GM12878 (cell line): ENCODE results near the gene PYHIN1. TPM values are rescaled to one million over a fixed set of nuclear protein-coding genes. Genes with fewer than 3 reads are reported as not detected.

Source experiments
- ATAC-seq: fragments of 200-7000 bp; cut with Tn5 transposase; 3 replicates; pipeline ENCODE4 v1.9.1; 2020; ENCODE audit warnings: mild to moderate bottlenecking, moderate library complexity
- BruUV-seq: library from RNA; stranded (reverse); fragments of 400-500 nt; replicated peaks from 2 replicates; lab custom pipeline; 2021; lab: Mats Ljungman, UMichigan
- CTCF ChIA-PET: fragments of 300-600 bp; sonication (Branson Sonifier 250); formaldehyde crosslinking; extraction: SDS; loops from one replicate; lab custom pipeline; 2021; ENCODE audit warnings: inconsistent platforms; lab: Yijun Ruan, JAX
- POLR2A ChIA-PET: fragments of 350-600 bp; formaldehyde crosslinking; extraction: SDS; loops from one replicate; lab custom pipeline; 2021; ENCODE audit warnings: inconsistent platforms; lab: Charles Lee
- RAD21 ChIA-PET: fragments of 300-600 bp; sonication (Branson Sonifier 250); formaldehyde crosslinking; loops from one replicate; lab custom pipeline; 2023; ENCODE audit warnings: antibody characterized with exemption; ENCODE audit not compliant: unreplicated experiment; lab: Charles Lee
- SMC1A ChIA-PET: fragments of 300-600 bp; sonication (Branson Sonifier 250); formaldehyde crosslinking; loops from one replicate; lab custom pipeline; 2023; ENCODE audit not compliant: unreplicated experiment, uncharacterized antibody; lab: Charles Lee
- DNase-seq: peaks from one replicate; pipeline ENCODE4 v3.0.0-alpha.2; 2011; ENCODE audit warnings: low read depth, low spot score
- FAIRE-seq: peaks from 3 replicates; lab custom pipeline; 2011; peaks lifted over from hg19 to GRCh38; lab: Jason Lieb, UNC
- H2AFZ ChIP-seq: 2 replicates; pipeline ENCODE4 v1.6.0; 2011; ENCODE audit warnings: low read depth, low read length, control low read depth; ENCODE audit not compliant: control insufficient read depth
- H3K27ac ChIP-seq: 2 replicates; pipeline ENCODE4 v1.5.1; 2011; ENCODE audit warnings: control low read depth; ENCODE audit not compliant: control insufficient read depth, insufficient read depth
- H3K27me3 ChIP-seq, 2 experiments: replicated peaks in 1 of 2; 2 replicates each; pipeline versions ENCODE4 v1.6.0 to v1.6.1; 2011; ENCODE audit warnings: low read length in 1 of 2; ENCODE audit not compliant: control insufficient read depth in 2 of 2, insufficient read depth in 2 of 2
- H3K36me3 ChIP-seq, 2 experiments: 2 replicates each; pipeline ENCODE4 v1.5.1; 2011; ENCODE audit warnings: low read length in 1 of 2; ENCODE audit not compliant: control insufficient read depth in 2 of 2, insufficient read depth in 2 of 2
- H3K4me1 ChIP-seq: 2 replicates; pipeline ENCODE4 v1.6.1; 2011; ENCODE audit warnings: mild to moderate bottlenecking, low read length, moderate library complexity, mixed read lengths; ENCODE audit not compliant: control insufficient read depth, insufficient read depth
- H3K4me2 ChIP-seq: 2 replicates; pipeline ENCODE4 v1.6.0; 2011; ENCODE audit warnings: control low read depth; ENCODE audit not compliant: control insufficient read depth, insufficient read depth
- H3K4me3 ChIP-seq: fragments of 200-600 bp; sonication (generic); 2 replicates; pipeline ENCODE4 v1.5.1; 2016
- H3K79me2 ChIP-seq: 2 replicates; pipeline ENCODE4 v1.6.0; 2011; ENCODE audit warnings: low read length; ENCODE audit not compliant: control insufficient read depth, insufficient read depth
- H3K9ac ChIP-seq: 2 replicates; pipeline ENCODE4 v1.8.0; 2011; ENCODE audit warnings: low read length, control low read depth, mixed read lengths; ENCODE audit not compliant: control insufficient read depth, insufficient read depth
- H3K9me3 ChIP-seq: replicated peaks from 3 replicates; pipeline ENCODE4 v1.5.1; 2011; ENCODE audit warnings: mild to moderate bottlenecking, low read length; ENCODE audit not compliant: control insufficient read depth, insufficient read depth
- H4K20me1 ChIP-seq: 2 replicates; pipeline ENCODE4 v1.6.0; 2011; ENCODE audit not compliant: control insufficient read depth, insufficient read depth
- BCLAF1 ChIP-seq: fragments of 450-650 bp; IDR thresholded peaks from 2 replicates; pipeline ENCODE4 v1.6.1; 2017; ENCODE audit warnings: antibody characterized with exemption, mild to moderate bottlenecking, moderate library complexity
- BRCA1 ChIP-seq: IDR thresholded peaks from 2 replicates; pipeline ENCODE4 v1.6.1; 2011; ENCODE audit warnings: low read depth, low read length, improper control_type of control experiment
- EP300 ChIP-seq, 2 experiments: fragments of 150-350 bp in 1 of 2; IDR thresholded peaks; 2 replicates each; pipeline ENCODE4 v1.6.1; 2011 to 2012; ENCODE audit warnings: low read depth in 2 of 2, low read length in 2 of 2, borderline replicate concordance in 1 of 2, improper control_type of control experiment in 1 of 2, inconsistent platforms in 1 of 2; ENCODE audit not compliant: control insufficient read depth in 1 of 2
- HCFC1 ChIP-seq: fragments of 150-350 bp; IDR thresholded peaks from 2 replicates; pipeline ENCODE4 v1.6.1; 2014; ENCODE audit warnings: low read length
- MYB ChIP-seq: fragments of 150-350 bp; IDR thresholded peaks from 2 replicates; pipeline ENCODE4 v1.6.1; 2014; ENCODE audit warnings: mild to moderate bottlenecking, low read depth, low read length, borderline replicate concordance
- PAX8 ChIP-seq: fragments of 450-650 bp; IDR thresholded peaks from 2 replicates; pipeline ENCODE4 v1.6.1; 2017; ENCODE audit warnings: mild to moderate bottlenecking, moderate library complexity
- SMAD1 ChIP-seq: fragments of 450-650 bp; IDR thresholded peaks from 2 replicates; pipeline ENCODE4 v1.6.1; 2018; ENCODE audit warnings: mild to moderate bottlenecking, low read depth; ENCODE audit not compliant: partially characterized antibody
- YBX1 ChIP-seq: fragments of 450-650 bp; IDR thresholded peaks from 2 replicates; pipeline ENCODE4 v1.6.1; 2016; ENCODE audit warnings: antibody characterized with exemption
- WGBS: methylation state at CpG from one replicate; pipeline ENCODE4 v1.1.6; 2016; ENCODE audit warnings: low lambda C conversion rate; ENCODE audit not compliant: insufficient replicate concordance, insufficient coverage; ENCODE audit errors: missing lambda C conversion rate; 5-methylcytosine and 5-hydroxymethylcytosine counted together
- in situ Hi-C: fragments of 300-500 bp; cut with MboI; formaldehyde crosslinking; loops from 9 replicates; pipeline ENCODE4 v1.14.3; 2018; ENCODE audit warnings: mixed read lengths
- intact Hi-C: fragments of 100-400 bp; cut with micrococcal nuclease; formaldehyde crosslinking; loops from one replicate; pipeline ENCODE4 v1.14.2; 2022; ENCODE audit not compliant: unreplicated experiment
- polyA plus RNA-seq, 11 experiments: library from polyadenylated mRNA; depleted of rRNA in 4 of 11; unstranded in 6 of 11; stranded (reverse) in 5 of 11; fragments of >200 nt; fragmentation: Nextera tagmentation in 4 of 11; fragmentation: Illumina TruSeq in 1 of 11; extraction: Ambion mirVana in 4 of 11; extraction: Trizol in 1 of 11; gene quantifications; 1 replicate in 1 of 11; 2 replicates in 10 of 11; pipeline versions ENCODE4 v1.2.1 to v1.2.3, GENCODE V29; 2011 to 2016; ENCODE audit warnings: inconsistent platforms in 2 of 11, missing spikeins in 2 of 11, low read depth in 1 of 11
- total RNA-seq, 4 experiments: library from RNA; depleted of rRNA in 3 of 4; stranded (reverse); fragments of >200 nt in 3 of 4; fragmentation: Illumina TruSeq in 1 of 4; extraction: Trizol in 1 of 4; gene quantifications; 2 replicates each; pipeline versions ENCODE4 v1.2.1 to v1.2.3, GENCODE V29; 2013 to 2021

The PYHIN1 gene
- total and polyA plus RNA-seq, 10 of the 15 experiments (the other 5 are each of a cell fraction or from before 2014, with no cell fraction given): 0.19 to 7.2 (median 0.38) TPM

- TF ChIP-seq SMAD1: no peak
Measured at GRCh38 chr1:158979229-158979628, 47.9 kb downstream of the PYHIN1 start (continued).

- TF ChIP-seq MYB: no peak
- ATAC-seq: no peak
- Histone ChIP-seq H4K20me1 (no peaks in the 10 kb centered on the region), H3K9ac (no peak overlapping the region), H3K36me3 (no peaks in the 10 kb centered on the region), H3K27ac (no peak overlapping the region), H3K79me2 (no peaks in the 10 kb centered on the region), H3K9me3 (peaks cover 2% of the 10 kb centered on the region; the same call in 1 of the 3 replicates), H3K4me1 (no peaks in the 10 kb centered on the region), H2AFZ (no peak overlapping the region), H3K4me3 (no peak overlapping the region), H3K27me3 (no peaks in the 10 kb centered on the region), H3K4me2 (no peak overlapping the region)
- no peak for FAIRE-seq
- CTCF ChIA-PET: no interaction called here
- POLR2A ChIA-PET: no interaction called here
- intact Hi-C loops (no loop called here), in situ Hi-C loops (loop anchor here (5.0 kb wide), 1 partner anchor 51 kb away; the partner anchor contains the start of gene PYHIN1)
- BruUV-seq: no TSS peak
- WGBS: 53% methylated on average over 2 of the region's 2 CpGs
- SMC1A ChIA-PET: interaction anchor here (2.1 kb wide), 1 partner anchor 15 kb away, joined by 7 read pairs; no protein-coding TSS in a partner anchor
- DNase-seq: no peak
- RAD21 ChIA-PET: no interaction called here
Measured at GRCh38 chr1:158983235-158983634, 51.9 kb downstream of the PYHIN1 start.

- no peaks in the 10 kb centered on the region for H3K27me3 ChIP-seq
- BruUV-seq: no TSS peak
- no peak overlapping the region for H3K9ac ChIP-seq
- H3K4me3 ChIP-seq: no peak overlapping the region
- intact Hi-C loops: no loop called here
- CTCF ChIA-PET: interaction anchor here (2.2 kb wide), 1 partner anchor 9 kb away, joined by 5 read pairs; no protein-coding TSS in a partner anchor
- no peak for ATAC-seq
- DNase-seq: no peak
- no peak overlapping the region for H2AFZ ChIP-seq
- peaks cover 2% of the 10 kb centered on the region; the same call in 1 of the 3 replicates for H3K9me3 ChIP-seq
- H3K79me2 ChIP-seq: no peaks in the 10 kb centered on the region
- TF ChIP-seq BRCA1 (no peak), BCLAF1 (no peak), EP300 (IDR thresholded peaks at IDR 0.05; ENCODE audit: borderline replicate concordance in 1 of 2, control insufficient read depth in 1 of 2, low read depth in 2 of 2, low read length in 2 of 2) (no peak), YBX1 (no peak), PAX8 (no peak), HCFC1 (no peak)
- TF ChIP-seq, all 136 proteins: peak for 0
- Histone ChIP-seq H3K4me1 (no peaks in the 10 kb centered on the region), H3K27ac (no peak overlapping the region), H3K4me2 (no peak overlapping the region), H3K36me3 (no peaks in the 10 kb centered on the region), H4K20me1 (no peaks in the 10 kb centered on the region)
- in situ Hi-C loops: loop anchor here (5.0 kb wide), 1 partner anchor 52 kb away; the partner anchor contains the start of gene PYHIN1
- POLR2A ChIA-PET: no interaction called here
- SMC1A ChIA-PET: interaction anchor here (2.1 to 2.2 kb wide), 2 partner anchors 14 kb away, joined by 7 to 9 read pairs; no protein-coding TSS in a partner anchor
- RAD21 ChIA-PET: no interaction called here
- no peak for FAIRE-seq
Measured at GRCh38 chr1:158984386-158984785, 53.0 kb downstream of the PYHIN1 start.
